Measurements from ENCODE around the gene PDE4C.

The PDE4C gene

DNA sequence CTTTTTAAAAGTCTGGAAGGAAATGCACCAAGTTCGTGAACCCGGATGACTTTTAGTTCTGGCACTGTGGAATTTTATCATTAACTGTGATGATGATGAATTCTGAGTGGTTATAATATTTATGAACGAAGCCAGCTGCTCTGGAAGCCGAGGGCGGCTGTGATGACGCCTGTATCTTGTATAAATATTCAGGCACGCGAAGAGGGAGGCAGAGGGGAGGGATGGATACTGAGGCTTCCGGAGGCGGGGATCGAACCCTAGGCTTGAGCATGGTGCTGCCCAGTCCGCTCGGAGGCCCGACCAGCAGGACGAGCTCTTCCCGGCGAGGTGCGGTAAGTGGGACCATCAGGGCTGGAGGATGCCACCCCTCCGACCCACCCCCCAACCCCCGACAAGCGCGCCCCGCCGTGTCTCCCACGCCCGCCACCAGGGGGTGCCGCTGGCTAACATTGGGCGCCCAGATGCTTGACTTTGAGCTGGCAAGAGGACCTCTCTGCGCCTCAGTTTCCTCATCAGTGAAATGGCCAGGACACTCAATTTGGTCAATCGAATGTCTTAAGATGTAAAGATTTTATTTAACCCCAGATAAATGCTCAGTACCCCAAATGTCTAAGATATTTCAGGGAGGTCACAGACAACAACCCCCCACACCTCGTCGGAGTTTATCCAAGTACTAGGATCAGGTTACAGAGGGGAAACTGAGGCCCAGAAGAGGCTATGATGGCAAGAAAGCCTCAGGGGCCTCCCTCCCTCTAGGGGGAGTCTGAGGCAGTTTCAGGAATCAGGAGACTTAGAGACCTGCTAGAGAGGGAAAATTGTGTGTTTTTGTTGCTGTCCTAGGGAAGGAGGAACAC, 17.9 kb downstream of the PDE4C start (continued):
- TF ChIP-seq, protein P1, sequence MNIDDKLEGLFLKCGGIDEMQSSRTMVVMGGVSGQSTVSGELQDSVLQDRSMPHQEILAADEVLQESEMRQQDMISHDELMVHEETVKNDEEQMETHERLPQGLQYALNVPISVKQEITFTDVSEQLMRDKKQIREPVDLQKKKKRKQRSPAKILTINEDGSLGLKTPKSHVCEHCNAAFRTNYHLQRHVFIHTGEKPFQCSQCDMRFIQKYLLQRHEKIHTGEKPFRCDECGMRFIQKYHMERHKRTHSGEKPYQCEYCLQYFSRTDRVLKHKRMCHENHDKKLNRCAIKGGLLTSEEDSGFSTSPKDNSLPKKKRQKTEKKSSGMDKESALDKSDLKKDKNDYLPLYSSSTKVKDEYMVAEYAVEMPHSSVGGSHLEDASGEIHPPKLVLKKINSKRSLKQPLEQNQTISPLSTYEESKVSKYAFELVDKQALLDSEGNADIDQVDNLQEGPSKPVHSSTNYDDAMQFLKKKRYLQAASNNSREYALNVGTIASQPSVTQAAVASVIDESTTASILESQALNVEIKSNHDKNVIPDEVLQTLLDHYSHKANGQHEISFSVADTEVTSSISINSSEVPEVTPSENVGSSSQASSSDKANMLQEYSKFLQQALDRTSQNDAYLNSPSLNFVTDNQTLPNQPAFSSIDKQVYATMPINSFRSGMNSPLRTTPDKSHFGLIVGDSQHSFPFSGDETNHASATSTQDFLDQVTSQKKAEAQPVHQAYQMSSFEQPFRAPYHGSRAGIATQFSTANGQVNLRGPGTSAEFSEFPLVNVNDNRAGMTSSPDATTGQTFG (tag by site-specific recombination; IDR thresholded peaks at IDR 0.05; ENCODE audit: borderline replicate concordance): no peak
- TF ChIP-seq ZNF157 (tag by site-specific recombination; IDR thresholded peaks at IDR 0.05) (no peak), ZBTB8A (tag by site-specific recombination; IDR thresholded peaks at IDR 0.05) (0 out of 2 replicates have a peak, but pooled peaks have one; percentile 18), WT1 (tag by site-specific recombination; IDR thresholded peaks at IDR 0.05) (0 out of 2 replicates have a peak, but pooled peaks have one; percentile 18), ZNF585B (tag by site-specific recombination; IDR thresholded peaks at IDR 0.05) (no peak), RBAK (tag by site-specific recombination; IDR thresholded peaks at IDR 0.05) (no peak), SP3 (tag by site-specific recombination; IDR thresholded peaks at IDR 0.05) (0 out of 2 replicates have a peak, but pooled peaks have one; percentile 23), ZNF561 (tag by site-specific recombination; IDR thresholded peaks at IDR 0.05; ENCODE audit: borderline replicate concordance) (no peak), ZNF391 (tag by site-specific recombination; IDR thresholded peaks at IDR 0.05; ENCODE audit: borderline replicate concordance, low read depth) (no peak), ZNF701 (tag by site-specific recombination; IDR thresholded peaks at IDR 0.05) (no peak)

DNA sequence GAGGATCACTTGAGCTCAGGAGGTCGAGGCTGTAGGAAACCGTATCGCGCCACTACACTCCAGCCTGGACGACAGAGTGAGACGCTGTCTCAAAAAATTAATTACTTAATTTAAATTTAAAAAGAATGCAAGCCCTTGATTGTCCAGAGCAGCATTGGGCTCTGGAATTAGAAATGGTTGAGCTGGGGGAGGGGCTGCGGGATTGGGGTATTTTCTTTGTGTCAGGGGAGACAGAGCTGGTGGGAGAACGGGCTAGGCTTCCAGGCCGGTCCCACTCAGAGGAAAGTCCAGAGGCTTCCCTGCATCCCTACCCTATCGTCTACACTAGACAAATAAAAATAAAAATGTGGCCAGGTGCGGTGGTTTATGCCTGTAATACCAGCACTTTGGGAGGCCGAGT, 20.2 kb downstream of the PDE4C start:
- Histone ChIP-seq H3K36me3 (ENCODE audit: control insufficient read depth in 2 of 2, insufficient read depth in 1 of 2, low read length in 2 of 2) (peaks cover 0 to 3% of the 10 kb centered on the region in 2 experiments; a peak in 1 of 3 replicates), H3K4me1 (ENCODE audit: control insufficient read depth, insufficient read depth, low read length) (peaks cover 8% of the 10 kb centered on the region), H3K9me3 (ENCODE audit: control insufficient read depth, insufficient read depth, low read depth, low read length) (no peaks in the 10 kb centered on the region), H3K27ac (ENCODE audit: extremely low read depth, low read depth, low read length) (no peak overlapping the region), H3K4me3 (ENCODE audit: low read depth, low read length) (no peak overlapping the region)
- ChIA-PET CTCF (interaction anchor here (1.1 to 8.5 kb wide), 4 partner anchors 14 to 73 kb away, joined by 4 to 121 read pairs (median 8); a partner anchor contains a TSS), POLR2A (interaction anchor here (0.7 to 3.1 kb wide), 4 partner anchors 27 to 75 kb away, joined by 4 to 30 read pairs (median 4); partner anchors contain the start of gene JUND)
- TF ChIP-seq YY2 (tag by site-specific recombination; IDR thresholded peaks at IDR 0.05) (no peak), ZNF112 (tag by site-specific recombination; IDR thresholded peaks at IDR 0.05) (no peak), SP2 (tag by site-specific recombination; IDR thresholded peaks at IDR 0.05) (no peak), ZBTB1 (tag by site-specific recombination; IDR thresholded peaks at IDR 0.05) (no peak), ZNF600 (tag by site-specific recombination; IDR thresholded peaks at IDR 0.05) (no peak), ZNF132 (tag by site-specific recombination; IDR thresholded peaks at IDR 0.05; ENCODE audit: borderline replicate concordance) (no peak), ZNF214 (tag by site-specific recombination; IDR thresholded peaks at IDR 0.05; ENCODE audit: borderline replicate concordance) (no peak), TCF7L2 (IDR thresholded peaks at IDR 0.05; ENCODE audit: borderline replicate concordance, low read depth, low read length) (no peak), ZNF544 (tag by site-specific recombination; IDR thresholded peaks at IDR 0.05) (no peak), ZNF76 (tag by site-specific recombination; IDR thresholded peaks at IDR 0.05; ENCODE audit: borderline replicate concordance, low read depth) (no peak), ZSCAN30 (tag by site-specific recombination; IDR thresholded peaks at IDR 0.05) (no peak), ZNF404 (tag by site-specific recombination; IDR thresholded peaks at IDR 0.05) (no peak)
- TF ChIP-seq, protein P2, sequence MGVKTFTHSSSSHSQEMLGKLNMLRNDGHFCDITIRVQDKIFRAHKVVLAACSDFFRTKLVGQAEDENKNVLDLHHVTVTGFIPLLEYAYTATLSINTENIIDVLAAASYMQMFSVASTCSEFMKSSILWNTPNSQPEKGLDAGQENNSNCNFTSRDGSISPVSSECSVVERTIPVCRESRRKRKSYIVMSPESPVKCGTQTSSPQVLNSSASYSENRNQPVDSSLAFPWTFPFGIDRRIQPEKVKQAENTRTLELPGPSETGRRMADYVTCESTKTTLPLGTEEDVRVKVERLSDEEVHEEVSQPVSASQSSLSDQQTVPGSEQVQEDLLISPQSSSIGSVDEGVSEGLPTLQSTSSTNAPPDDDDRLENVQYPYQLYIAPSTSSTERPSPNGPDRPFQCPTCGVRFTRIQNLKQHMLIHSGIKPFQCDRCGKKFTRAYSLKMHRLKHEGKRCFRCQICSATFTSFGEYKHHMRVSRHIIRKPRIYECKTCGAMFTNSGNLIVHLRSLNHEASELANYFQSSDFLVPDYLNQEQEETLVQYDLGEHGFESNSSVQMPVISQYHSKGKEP (tag by site-specific recombination; IDR thresholded peaks at IDR 0.05): no peak

Measured in HEK293 (cell line).